AG04450 (cell line): ENCODE measurements around the gene STIP1. TPM values are rescaled to one million over a fixed set of nuclear protein-coding genes. Genes with fewer than 3 reads are reported as not detected.

Experiments used
- CTCF ChIA-PET: fragments of 300-600, 350-600 bp; formaldehyde crosslinking; extraction: SDS; loops from one replicate; lab custom pipeline; 2022; ENCODE audit warnings: antibody characterized with exemption, inconsistent platforms; lab: Charles Lee
- POLR2A ChIA-PET: fragments of 350-600 bp; formaldehyde crosslinking; extraction: SDS; loops from one replicate; lab custom pipeline; 2021; ENCODE audit warnings: antibody characterized with exemption, inconsistent platforms; lab: Yijun Ruan, JAX
- DNase-seq: peaks from one replicate; pipeline ENCODE4 v3.0.0-alpha.2; 2011; ENCODE audit warnings: low read depth, low spot score
- H3K27ac ChIP-seq: one replicate; pipeline ENCODE4 v1.5.1; 2012; ENCODE audit warnings: low read depth, low read length, control low read depth
- H3K27me3 ChIP-seq: one replicate; pipeline ENCODE4 v1.6.0; 2012; ENCODE audit warnings: low read length; ENCODE audit not compliant: control insufficient read depth, insufficient read depth
- H3K4me3 ChIP-seq: 2 replicates; pipeline ENCODE4 v1.5.1; 2011; ENCODE audit warnings: mild to moderate bottlenecking, low read depth, low read length, control low read depth
- H3K9me3 ChIP-seq: 2 replicates; pipeline ENCODE4 v1.5.1; 2012; ENCODE audit warnings: low read length; ENCODE audit not compliant: control insufficient read depth, insufficient read depth
- CTCF ChIP-seq: IDR thresholded peaks from 2 replicates; pipeline ENCODE4 v1.5.1; 2011; ENCODE audit warnings: low read depth, low read length, control low read depth, inconsistent platforms
- polyA plus RNA-seq: library from polyadenylated mRNA; depleted of rRNA; stranded (reverse); fragments of >200 nt; gene quantifications from 2 replicates; pipeline ENCODE4 v1.2.3, GENCODE V29; 2011

Gene STIP1
- polyA plus RNA-seq, 1 experiment: 171 TPM

DNA sequence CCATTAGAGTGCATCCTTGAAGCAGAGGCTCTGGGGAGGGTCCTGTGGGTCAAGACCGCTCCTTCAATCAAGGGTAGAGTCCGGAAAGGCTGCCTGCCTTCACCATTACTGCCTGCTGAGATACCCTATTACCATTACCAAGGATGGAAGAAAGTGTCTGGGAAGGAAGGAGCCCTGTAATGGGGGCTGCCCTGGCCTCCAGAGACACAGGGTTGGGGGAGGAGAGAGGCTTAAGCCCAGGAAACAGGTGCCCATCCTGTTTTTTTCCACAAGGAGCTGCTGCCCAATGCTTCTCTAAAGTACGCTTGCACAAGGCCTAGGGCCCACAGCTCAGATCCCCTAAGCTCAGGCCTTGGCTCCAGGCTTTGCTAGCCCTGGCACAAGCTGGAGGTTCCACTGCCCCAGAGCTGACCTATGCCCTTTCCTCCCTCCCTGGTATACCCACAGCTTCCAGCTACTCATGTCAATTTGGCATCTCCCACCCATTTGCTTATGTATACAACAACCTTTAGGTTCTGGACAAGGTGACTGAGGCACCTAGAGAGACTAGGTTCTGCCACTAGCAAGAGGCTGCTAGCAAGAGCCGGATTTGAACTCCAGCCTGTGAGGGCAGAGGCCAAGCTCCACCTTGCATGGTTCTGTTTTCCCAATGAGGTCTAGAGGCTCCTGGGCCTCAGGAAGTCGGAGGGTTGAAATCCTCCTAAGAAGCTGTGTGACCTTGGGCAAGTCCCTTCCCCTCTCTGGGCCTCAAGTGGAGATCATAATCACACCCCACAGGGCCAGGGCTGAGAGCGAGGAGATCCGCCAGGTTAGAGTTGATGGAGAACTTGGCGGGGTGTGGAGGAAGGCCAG, 63.8 kb downstream of the STIP1 start:
- H3K9me3 ChIP-seq: no peaks in the 10 kb centered on the region
- H3K27ac ChIP-seq: no peak overlapping the region
- ChIA-PET POLR2A (interaction anchor here (0.6 to 1.7 kb wide), 3 partner anchors 59 to 673 kb away, joined by 3 to 4 read pairs (median 4); partner anchors contain the start of genes PRDX5 and TRMT112), CTCF (interaction anchor here (1.6 to 3.9 kb wide), 7 partner anchors 15 to 105 kb away, joined by 5 to 50 read pairs (median 12); partner anchors contain the start of gene CATSPERZ)
- no peak overlapping the region for H3K4me3 ChIP-seq
- H3K27me3 ChIP-seq: no peaks in the 10 kb centered on the region
- TF ChIP-seq CTCF: no peak
- DNase-seq: no peak

DNA sequence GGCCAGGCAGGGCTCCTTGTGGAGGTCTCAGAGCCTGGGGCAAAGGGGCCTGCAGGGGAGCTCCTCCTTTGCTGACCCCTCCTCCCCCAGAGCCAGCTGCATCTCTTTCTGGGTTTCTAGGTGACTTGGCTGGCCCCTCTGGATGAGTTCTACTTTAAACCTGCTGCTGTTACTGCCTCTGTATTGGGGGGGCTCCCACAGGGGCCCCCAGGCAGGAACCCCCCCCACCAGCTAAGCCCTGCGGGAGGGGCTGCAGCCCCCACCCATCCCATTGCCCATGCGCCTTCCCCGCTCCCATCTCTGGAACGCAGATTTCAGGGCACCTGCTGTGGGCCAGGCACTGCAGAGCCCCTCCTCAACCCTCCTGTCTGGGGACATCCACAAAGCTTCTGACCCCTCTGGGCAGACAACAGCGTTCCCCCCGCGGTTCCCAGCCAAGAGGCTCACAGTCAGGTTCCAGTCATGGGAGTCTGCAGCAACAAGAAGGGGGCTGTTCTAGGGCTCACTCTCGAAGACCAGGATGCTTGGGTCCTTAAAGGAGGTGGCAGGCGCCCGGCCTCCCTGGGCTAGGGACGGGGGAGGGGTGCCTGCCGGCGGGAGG, 64.5 kb downstream of the STIP1 start:
- CTCF ChIA-PET: interaction anchor here (0.9 to 3.9 kb wide), 11 partner anchors 10 to 105 kb away, joined by 3 to 50 read pairs (median 7); partner anchors contain the start of gene CATSPERZ
- POLR2A ChIA-PET: interaction anchor here (0.6 to 1.7 kb wide), 3 partner anchors 59 to 672 kb away, joined by 3 to 4 read pairs (median 4); partner anchors contain the start of genes PRDX5 and TRMT112
- Histone ChIP-seq H3K27ac (no peak overlapping the region), H3K9me3 (no peaks in the 10 kb centered on the region), H3K4me3 (peak overlapping the region; percentile 69), H3K27me3 (no peaks in the 10 kb centered on the region)
- no peak for DNase-seq
- TF ChIP-seq CTCF: no peak

DNA sequence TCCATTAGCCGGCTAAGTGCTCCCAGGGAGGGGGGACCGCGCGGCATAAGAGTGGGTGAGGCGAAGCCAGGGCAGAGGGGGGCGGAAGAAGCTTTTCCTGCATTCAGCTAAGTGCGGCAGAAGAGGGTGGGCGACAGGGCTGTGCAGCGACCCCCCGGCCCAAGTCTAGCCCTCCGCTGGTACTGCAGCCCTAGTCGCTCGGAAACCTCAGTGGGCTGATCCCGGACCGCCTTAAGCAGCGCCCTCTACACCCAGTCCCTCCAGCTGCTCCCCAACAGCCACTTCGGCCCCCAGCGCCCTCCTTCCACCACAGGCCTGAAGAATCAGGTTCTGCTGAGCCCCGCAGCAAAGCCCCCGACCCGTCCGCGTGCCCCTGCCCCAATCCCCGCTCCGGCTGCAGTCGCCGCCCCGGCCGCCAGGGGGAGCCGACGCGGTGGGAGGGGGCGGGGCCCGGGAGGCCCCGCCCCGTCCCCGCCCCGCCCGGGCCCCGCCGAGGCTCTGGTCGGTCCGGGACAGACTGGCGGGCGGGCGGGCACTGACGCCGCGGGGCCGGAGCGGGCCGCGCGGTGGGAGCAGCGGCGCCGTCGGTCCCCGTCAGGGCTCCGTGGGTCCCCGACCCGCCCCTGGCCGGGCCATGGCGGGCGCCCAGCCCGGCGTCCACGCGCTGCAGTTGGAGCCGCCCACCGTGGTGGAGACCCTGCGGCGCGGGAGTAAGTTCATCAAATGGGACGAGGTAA, 65.2 kb downstream of the STIP1 start, which contains the start of gene PLCB3:
TSS of gene PLCB3 (plus strand) at position 515 of the 737 bp plus-strand sequence. CDS start at position 635, 120 bp downstream.
- Histone ChIP-seq H3K27me3 (no peaks in the 10 kb centered on the region), H3K27ac (peak within 1 kb of the TSS; percentile 11), H3K4me3 (peak within 1 kb of the TSS; percentile 77), H3K9me3 (no peaks in the 10 kb centered on the region)
- POLR2A ChIA-PET: interaction anchor here (0.5 to 1.7 kb wide), 6 partner anchors 10 to 1221 kb away, joined by 3 to 8 read pairs (median 5); partner anchors contain the start of genes FKBP2, PRDX5 and TRMT112
- peak; percentile 53 for TF ChIP-seq CTCF
- CTCF ChIA-PET: interaction anchor here (0.6 to 3.9 kb wide), 15 partner anchors 8 to 104 kb away, joined by 3 to 50 read pairs (median 5); partner anchors contain the start of gene CATSPERZ
- no peak for DNase-seq

DNA sequence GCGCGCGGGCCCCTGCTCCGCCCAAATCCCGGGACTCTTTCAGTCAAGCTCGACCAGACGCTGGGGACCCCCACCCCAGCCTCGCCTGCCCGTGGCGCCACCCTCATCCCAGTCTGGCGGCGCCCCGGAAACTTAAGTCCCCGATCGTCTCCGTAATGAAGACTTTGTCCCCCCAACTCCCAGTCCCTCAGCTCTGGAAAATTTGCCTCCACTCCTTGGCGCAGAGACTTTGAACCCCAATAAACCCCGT, 65.7 kb downstream of the STIP1 start:
- CTCF ChIA-PET: interaction anchor here (0.6 to 3.9 kb wide), 9 partner anchors 9 to 103 kb away, joined by 3 to 50 read pairs (median 3); partner anchors contain the start of gene CATSPERZ
- Histone ChIP-seq H3K27ac (peak overlapping the region; percentile 11), H3K4me3 (peak overlapping the region; percentile 77), H3K9me3 (no peaks in the 10 kb centered on the region), H3K27me3 (no peaks in the 10 kb centered on the region)
- no peak for DNase-seq
- TF ChIP-seq CTCF: no peak
- POLR2A ChIA-PET: interaction anchor here (0.5 to 1.5 kb wide), 7 partner anchors 11 to 1220 kb away, joined by 3 to 11 read pairs (median 8); partner anchors contain the start of gene FKBP2
